NCI-H69 (cell line): ENCODE measurements around the gene ACD.
A peak's percentile ranks its signal among the peaks of the same experiment; 100 is the strongest.

ENCODE experiments used
- DNase-seq: peaks from one replicate; lab custom pipeline; 2025; lab: John Stamatoyannopoulos, UW

The ACD gene

DNA sequence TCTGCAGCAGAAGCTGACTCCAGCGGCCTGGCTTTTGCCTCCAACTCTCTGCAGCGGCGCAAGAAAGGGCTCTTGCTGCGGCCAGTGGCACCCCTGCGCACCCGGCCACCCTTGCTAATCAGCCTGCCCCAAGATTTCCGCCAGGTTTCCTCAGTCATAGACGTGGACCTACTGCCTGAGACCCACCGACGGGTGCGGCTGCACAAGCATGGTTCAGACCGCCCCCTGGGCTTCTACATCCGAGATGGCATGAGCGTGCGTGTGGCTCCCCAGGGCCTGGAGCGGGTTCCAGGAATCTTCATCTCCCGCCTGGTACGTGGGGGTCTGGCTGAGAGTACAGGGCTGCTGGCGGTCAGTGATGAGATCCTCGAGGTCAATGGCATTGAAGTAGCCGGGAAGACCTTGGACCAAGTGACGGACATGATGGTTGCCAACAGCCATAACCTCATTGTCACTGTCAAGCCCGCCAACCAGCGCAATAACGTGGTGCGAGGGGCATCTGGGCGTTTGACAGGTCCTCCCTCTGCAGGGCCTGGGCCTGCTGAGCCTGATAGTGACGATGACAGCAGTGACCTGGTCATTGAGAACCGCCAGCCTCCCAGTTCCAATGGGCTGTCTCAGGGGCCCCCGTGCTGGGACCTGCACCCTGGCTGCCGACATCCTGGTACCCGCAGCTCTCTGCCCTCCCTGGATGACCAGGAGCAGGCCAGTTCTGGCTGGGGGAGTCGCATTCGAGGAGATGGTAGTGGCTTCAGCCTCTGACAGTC lies 2.0 kb upstream of the ACD start:
- no peak for DNase-seq

DNA sequence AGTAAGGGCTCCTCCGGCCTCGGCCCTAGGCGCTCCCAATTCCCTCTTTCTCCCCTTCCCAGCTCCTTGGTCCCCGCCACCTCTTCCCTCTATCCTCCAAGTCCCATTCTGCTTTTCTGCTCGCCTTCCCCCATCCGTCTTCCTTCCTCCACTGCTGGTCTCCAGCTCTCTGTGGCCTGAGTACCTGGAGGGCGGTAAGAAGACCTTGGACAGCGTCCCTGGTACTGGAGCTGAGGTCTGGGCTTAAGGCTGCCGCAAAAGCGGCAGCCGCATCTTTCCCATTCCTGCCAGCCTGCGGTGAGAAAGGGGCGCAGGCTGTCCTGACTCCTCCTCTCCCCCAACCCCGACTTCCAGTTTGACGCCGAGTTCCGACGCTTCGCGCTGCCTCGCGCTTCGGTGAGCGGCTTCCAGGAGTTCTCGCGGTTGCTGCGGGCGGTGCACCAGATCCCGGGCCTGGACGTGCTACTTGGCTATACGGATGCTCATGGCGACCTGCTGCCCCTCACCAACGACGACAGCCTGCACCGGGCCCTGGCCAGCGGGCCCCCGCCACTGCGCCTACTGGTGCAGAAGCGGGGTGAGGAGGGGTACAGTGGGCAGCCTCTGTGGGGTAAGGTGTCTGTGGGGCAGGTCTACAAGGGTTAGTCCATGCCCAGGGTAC lies 1.2 kb upstream of the ACD start:
- peak; percentile 67 for DNase-seq

DNA sequence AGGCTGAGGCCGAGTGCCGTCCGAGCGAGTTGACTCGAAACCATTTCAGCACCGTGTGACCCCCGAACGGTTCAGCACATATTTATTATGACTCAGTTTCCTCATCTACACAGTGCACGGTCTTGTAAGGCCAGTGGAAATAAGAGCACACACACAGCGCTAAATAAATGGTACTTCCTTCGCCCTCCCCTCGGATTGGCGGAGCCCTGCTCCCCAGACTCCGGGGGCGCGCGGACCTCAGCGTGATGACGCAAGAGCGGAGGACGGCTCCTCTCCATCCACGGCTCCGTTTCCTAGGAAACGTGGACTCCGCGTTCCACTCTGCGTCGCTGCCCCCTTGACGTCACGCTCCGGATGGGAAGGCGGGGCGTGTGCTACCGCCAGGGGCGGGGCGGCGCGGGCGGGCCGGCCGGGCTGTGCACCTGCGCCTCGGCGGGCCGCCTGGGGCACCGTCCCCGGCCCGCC lies 536 bp upstream of the ACD start, which contains the start of gene PARD6A:
Gene PARD6A (plus strand): TSS at position 397 of the 465 bp plus-strand sequence. CDS start 79 bp downstream, outside the sequence.
- peak; percentile 98 for DNase-seq

DNA sequence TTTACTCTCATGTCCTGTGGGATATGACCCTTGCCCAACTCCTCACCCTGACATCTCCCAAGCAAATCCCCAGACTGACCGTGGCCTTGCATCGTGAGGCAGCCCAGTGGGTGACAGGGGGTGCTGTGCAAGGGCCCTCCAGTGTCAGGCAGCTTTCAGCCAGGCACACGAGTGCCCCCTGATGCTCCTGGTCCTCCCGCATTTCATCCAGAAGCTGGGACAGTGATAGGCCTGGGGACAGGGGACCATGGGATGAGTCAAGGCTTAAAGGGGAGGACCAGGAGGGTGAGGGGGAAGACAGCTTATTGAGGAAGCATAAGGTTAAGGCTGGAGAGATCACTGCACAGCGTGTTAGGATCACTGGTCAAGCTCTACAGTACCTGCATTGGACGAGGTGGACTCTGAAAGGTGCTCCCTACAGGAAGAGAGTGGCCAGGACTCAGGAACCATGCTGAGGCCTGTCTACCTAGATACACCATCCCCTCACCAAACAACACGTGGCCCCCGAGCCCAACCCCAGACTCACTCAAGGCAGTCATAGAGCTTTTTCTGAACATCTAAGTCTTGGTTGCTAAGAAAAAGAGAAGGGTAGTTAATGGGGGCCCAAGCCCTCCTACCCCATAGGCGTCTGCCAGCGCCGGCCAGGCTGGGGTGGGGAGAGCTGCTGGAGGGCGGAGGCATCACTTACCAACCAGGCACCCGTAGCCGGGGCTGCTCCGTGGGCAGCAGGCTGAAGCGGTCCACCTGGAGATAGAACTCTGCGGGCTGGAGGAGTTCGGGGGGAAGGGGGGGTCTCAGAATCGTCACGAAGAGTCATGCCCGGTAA lies 998 bp downstream of the ACD start:
- no peak for DNase-seq

DNA sequence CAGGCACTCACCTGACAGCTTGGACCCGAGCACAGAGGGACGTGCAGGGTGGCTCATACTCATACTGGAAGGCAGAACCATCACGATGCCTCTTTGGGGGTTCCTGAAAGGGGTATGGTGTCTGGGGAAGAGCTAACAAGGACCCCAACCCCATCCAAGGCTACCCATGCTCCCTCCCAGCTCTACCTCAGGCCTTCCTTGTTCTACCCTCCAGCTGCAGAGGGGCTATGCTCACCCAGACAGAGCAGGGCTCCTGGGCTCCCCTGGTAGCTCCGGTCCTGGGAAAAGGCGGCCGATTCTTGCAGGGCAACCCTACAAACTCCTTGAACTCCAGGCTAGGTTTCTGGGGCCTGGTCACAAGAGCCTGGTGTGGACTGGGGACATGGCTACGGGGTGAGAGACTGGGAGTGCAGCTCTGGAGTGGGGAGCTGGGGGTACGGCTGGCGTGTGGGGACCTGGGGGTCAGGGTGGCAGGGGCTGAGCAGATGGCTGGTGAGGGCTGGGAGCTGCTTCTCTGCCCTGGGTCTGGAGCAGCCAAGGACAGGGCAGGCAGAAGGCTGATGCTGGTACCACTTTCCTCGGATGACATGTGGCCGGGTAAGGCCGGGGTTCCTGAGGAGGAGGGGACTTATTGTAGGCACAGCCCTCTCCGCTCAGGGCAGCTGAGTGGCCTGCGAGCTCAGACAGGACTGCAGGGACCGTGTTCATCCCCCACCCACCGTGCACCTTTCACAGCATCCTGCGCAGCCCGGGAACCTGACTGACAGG lies 2.1 kb downstream of the ACD start:
- no peak for DNase-seq

DNA sequence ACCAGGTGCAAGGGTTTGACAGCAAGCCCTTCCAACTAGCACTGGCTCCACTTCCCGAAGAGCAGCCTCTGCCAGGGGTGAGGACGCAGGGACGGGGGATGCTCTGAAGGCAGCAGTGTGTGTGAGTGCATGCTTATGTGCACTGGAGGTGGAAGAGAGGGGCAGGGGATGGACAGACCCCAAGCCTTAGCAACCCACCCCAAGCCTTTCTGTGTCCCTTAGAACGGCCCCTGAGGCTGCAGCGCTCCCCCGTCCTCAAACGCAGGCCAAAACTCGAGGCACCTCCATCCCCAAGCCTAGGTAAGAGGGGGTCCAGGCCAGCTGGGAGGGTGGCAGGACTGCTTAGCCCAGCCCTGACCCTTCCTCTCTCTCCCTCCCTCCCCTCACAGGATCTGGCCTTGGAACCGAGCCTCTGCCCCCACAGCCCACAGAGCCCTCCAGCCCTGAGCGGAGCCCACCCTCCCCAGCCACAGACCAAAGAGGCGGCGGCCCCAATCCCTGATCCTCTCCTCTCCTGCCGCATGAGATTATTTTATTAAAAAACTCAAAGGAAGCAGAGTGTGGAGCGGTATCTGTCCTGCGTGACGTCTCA lies 2.9 kb downstream of the ACD start:
- DNase-seq: no peak

DNA sequence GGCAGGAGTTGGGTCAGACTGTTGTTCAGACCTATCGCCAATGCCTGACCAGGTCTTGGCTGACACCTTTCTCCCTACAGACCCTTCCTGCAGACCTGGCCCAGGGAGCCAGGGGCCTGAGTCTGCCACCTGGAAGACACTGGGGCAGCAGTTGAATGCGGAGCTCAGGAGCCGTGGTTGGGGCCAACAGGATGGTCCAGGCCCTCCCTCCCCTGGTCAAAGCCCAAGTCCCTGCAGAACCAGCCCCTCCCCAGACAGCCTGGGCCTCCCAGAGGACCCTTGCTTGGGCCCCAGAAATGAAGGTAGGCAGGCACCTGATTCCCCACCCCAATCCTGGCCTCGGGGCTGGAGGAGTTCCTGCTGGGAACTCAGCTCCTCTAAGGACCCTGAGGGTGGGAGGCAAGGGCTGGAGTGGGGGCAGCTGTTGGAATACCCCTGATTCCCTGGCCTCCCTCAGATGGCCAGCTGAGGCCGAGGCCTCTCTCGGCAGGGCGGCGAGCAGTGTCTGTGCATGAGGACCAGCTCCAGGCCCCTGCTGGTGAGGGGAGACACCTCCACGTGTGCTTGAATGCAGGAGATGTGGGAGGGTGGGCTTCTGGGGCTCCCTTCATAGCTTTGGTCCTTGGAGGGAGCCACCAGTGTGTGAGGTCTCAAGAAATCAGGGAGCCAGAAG lies 3.6 kb downstream of the ACD start:
- DNase-seq: no peak

DNA sequence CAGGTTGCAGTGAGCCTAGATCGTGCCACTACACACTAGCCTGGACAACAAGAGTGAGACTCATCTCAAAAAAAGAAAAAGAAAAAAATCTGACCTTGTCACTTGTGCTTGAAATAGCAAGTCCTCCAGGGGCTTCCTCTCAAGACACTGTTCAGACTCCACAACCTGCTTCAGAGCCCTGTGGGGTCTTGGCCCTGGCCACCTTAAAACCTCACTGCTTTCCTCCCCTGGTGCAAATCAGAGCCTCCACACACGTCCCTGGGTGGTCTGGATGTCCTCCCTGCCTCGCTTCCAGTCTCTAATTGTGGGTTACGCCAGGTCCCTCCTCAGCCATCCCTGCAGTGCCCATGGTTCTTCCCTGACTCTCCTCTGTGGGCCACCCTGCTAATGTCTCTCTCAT lies 4.7 kb downstream of the ACD start:
- DNase-seq: no peak

DNA sequence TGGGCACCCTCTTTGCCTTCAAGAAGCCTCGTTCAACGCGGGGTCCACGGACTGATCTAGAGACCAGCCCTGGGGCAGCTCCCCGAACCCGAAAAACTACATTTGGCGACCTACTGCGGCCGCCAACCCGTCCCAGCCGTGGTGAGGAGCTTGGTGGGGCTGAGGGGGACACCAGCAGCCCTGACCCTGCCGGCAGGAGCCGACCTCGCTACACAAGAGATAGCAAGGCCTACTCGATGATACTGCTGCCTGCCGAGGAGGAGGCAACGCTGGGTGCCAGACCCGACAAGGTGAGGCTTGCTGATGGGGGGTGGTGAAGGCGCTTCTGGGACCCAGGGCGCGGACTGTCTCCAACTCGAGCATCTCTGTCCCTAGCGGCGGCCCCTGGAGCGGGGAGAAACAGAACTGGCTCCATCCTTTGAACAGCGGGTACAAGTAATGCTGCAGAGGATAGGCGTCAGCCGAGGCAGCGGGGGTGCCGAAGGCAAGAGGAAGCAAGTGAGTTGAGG lies 5.6 kb downstream of the ACD start:
- DNase-seq: no peak

DNA sequence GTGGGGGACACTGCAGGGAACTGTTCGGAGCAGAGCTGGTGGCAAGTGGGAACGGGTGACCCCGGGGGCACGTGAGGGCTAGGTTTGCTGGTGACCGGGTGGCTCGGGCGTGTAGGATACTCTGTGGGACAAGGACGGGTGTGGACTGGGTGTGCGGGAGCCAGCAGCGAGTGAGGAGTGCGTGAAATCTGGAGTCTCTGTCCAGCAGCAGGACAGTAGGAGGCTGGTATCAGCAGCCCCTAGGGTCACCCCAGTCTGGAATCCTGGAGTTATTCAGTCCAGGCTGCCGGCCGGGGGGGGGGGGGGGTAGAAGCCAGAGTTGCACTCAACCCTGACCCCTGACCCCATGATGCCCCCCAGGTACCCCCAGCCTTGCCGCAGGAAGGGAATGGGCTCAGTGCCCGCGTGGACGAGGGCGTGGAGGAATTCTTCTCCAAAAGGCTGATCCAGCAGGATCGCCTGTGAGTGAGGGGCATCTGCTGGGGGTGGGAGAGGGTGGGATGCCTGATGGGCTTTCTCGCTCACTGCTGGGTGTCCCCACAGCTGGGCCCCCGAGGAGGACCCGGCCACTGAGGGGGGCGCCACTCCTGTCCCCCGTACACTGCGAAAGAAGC lies 6.2 kb downstream of the ACD start:
- DNase-seq: no peak

DNA sequence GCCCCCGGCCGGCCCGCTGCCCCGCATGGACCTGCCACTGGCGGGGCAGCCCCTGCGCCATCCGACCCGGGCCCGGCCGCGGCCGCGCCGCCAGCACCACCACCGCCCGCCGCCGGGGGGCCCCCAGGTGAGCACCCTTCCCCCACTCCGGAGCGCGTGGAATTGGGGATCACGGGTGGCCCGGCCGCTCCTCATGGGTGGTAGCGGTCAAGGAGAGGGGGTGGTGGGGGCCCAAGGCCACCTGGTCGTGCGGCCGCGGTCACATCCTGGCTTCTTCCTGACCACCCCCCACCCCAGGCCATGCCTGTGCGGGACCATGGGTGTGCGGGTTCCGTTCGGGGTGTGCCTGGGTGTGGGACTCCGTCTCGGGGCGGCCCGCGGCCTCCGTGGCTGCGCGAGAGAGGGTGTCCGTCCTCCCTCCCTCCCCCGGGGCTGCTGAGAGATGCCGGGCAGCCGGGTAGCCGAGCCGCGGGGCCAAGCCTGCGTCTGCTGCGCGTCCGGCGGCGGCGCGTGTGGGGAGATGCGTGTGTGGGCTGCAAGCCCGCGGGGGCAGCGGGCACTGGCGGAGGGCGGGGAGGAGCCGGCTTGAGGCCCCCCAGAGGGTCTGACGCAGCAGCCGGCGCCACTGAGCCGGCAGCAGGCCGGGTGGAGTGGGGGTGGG lies 6.8 kb downstream of the ACD start:
- peak; percentile 72 for DNase-seq

DNA sequence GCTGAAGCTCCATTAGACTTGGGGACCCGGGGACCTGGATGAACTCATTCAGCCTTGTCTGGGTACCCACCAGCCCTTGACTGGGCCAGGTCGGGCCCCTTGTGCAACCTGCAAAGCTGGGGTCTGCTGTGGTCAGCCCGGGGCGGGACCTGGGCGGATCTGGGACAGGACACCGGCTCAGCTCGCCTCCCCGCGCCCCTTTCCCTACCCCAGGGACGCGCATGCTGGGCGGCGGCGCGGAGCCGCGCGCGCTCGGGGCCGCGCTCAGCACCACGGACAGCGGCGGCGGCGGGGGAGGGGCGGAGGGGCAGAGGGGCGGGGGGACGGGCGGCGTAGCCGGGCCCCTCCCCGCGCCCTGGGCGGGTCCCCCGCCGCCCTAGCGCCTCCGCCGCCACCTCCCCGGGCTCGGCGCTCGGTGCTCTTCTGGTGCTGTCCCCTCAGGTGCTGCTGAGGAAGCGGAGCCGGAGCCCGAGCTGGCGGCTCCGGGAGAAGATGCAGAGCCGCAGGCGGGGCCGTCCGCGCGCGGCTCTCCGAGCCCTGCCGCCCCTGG lies 7.4 kb downstream of the ACD start:
- DNase-seq: peak; percentile 67

DNA sequence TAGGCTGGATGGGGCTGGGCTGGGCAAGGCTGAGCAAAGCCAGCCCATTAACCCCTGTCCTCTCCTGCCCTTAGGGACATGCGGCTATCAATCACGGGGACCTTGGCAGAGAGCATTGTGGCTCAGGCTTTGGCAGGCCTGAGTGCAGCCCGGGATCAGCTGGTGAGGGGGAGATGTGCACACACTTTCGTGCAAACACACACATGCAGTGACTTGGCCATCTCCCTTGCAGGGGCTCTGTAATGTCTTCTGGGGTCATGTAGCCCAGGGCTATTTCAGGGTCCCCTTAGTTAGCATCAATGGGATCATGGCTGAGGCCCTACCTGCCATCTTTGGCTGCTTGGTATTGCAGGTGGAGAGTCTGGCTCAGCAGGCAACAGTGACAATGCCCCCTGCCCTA lies 8.2 kb downstream of the ACD start:
- DNase-seq: no peak

DNA sequence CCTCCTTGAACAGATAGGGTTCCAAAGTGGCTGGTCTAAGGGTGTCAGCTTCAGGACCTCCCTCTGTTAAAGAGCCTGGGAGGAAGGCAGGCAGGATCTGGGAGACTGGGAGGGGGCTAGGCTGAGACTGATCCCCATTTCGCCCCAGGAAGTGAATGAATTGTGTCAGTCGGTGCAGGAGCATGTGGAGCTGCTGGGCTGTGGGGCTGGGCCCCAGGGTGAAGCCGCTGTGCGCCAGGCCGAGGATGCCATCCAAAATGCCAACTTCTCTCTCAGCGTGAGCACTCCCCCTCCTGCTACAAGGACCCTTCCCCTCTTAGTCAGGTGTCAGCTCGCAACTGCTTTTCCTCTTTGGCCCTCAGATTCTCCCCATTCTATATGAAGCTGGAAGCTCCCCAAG lies 9.0 kb downstream of the ACD start:
- no peak for DNase-seq

DNA sequence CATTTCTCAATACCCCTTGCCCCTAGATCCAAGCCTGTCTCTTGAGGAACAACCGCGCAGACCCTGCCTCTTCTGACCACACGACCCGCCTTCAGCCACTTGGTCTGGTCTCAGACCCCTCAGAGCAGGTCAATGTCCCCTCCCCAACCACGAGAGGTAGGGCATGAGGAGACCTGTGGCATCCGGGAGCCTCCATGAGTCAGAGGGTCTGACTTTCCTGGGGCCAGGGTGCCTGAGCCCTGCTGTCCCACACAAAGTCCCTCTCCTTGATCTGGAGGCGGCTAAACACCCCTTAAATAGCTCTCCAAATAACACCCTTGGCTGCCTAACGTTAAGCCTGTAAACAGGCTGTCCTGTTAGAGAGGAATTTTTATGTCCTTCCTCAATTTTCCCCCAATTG lies 10.0 kb downstream of the ACD start:
- no peak for DNase-seq

DNA sequence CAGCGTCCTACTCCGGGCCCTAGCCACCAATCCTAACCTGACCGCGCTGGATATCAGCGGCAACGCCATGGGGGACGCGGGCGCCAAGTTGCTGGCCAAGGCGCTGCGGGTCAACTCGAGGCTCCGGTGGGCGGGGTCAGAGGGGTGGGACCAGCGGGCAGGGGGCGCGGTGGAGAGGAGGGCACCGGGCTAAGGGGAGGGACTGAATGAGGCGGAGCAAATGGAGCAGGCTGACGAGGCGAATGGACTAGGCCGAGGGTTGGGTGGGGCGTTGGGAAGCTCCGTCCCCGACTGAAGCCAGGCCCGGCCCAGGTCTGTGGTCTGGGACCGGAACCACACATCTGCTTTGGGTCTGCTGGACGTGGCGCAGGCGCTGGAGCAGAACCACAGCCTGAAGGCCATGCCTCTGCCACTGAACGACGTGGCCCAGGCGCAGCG lies 10.5 kb downstream of the ACD start:
- DNase-seq: no peak

DNA sequence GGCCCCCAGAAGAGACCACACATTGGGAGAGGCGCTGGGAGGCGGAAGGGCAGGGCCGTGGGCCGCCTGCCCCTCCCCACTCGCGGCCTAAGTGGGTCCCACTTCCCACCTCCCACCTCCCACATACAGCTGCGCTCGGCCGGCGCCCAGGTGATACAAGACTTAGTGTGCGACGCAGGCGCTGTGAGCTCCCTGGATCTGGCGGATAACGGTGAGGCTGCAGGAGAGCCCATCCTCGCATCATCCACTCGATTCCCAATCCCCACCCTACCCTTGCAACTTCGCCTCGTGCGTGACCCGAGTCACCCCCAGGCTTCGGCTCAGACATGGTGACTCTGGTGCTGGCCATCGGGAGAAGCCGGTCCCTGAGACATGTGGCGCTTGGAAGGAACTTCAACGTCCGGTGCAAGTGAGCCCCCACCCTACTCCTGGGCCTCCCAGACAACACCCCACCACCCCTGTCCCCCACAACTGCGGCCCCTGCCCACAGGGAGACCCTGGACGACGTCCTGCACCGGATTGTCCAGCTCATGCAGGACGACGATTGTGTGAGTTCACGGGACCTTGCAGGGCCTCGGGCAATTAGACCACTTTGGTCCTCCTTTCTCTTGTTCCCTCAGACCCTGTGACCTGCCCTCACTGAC lies 11.2 kb downstream of the ACD start:
- DNase-seq: no peak

DNA sequence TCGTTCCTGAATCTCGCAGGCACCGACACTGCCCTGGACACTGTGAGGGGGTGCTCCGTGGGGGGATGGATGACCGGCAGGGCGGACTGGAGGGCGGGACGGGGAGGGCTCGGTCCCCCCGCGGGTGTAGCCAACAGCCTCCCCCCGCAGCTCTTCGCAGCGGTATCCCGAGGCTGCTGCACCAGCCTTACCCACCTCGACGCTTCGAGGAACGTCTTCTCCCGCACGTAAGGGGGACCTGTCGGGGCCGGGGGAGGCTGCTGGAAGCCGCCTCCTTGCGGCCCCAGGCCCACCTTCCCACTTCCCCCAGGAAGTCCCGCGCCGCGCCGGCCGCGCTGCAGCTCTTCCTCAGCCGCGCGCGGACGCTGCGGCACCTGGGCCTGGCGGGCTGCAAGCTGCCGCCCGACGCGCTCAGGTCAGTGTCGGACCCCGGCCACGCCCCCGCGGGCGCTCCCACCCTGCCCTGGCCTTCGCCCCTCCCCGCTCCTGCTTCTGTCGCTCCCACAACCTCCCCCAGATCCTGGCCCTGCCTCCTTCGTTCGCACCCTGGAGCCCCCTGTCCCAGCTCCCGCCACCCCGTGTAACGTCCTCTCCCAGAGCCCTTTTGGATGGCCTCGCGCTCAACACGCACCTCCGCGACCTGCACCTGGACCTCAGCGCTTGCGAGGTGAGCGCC lies 11.8 kb downstream of the ACD start:
- DNase-seq: no peak
